Measurements from ENCODE around the gene MON2. TPM values are rescaled to one million over a fixed set of nuclear protein-coding genes. Genes with fewer than 3 reads are reported as not detected.

Gene MON2
- total RNA-seq, 2 experiments from 2014 or later: 29.2 to 29.8 TPM

GRCh38 chr12:62603061-62603810 is 136.6 kb downstream of the MON2 start:
- intact Hi-C loops (cut with micrococcal nuclease): loop anchor here (1.0 to 10.0 kb wide), 5 partner anchors 30 to 1172 kb away; partner anchors contain the start of gene RXYLT1
- CTCF ChIA-PET: interaction anchor here (0.8 to 2.1 kb wide), 11 partner anchors 10 to 197 kb away, joined by 3 to 10 read pairs (median 4); no protein-coding TSS in a partner anchor
- no peaks in the 10 kb centered on the region for H3K9me3 Mint-ChIP-seq
- H3K27ac Mint-ChIP-seq: peak overlapping the region; percentile 99
- no peaks in the 10 kb centered on the region for H3K36me3 Mint-ChIP-seq (ENCODE audit: low read depth)
- DNase-seq: peak; percentile 79
- H3K4me3 Mint-ChIP-seq: peak overlapping the region; percentile 86
- no peaks in the 10 kb centered on the region for H3K27me3 Mint-ChIP-seq (ENCODE audit: low read depth)
- H3K4me1 Mint-ChIP-seq (ENCODE audit: low read depth): peaks cover 35% of the 10 kb centered on the region

GRCh38 chr12:62603811-62604098 is 137.1 kb downstream of the MON2 start:
- peaks cover 35% of the 10 kb centered on the region for H3K4me1 Mint-ChIP-seq (ENCODE audit: low read depth)

DNA sequence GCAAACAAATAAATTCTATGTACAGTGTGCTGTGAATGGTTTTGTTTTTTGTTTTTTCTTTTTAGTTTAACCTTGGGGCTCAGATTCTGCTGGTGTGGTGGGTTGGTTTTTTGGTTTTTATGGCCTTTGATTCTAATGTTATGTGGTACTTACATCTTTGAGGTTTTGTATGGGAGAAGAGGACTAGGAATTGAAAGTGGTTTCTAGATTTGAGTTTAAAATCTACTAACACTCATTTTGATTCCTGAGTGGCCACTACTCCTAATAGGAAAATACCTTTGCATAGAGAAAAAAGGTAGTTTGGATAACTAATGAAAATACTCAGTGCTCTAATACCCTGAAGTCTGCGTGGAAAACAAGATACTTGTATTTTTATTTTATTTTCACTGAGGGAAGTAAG is 137.7 kb downstream of the MON2 start:
- H3K9me3 Mint-ChIP-seq: no peaks in the 10 kb centered on the region
- peak overlapping the region; percentile 99 for H3K27ac Mint-ChIP-seq
- no peak for DNase-seq
- H3K4me1 Mint-ChIP-seq (ENCODE audit: low read depth): peaks cover 35% of the 10 kb centered on the region
- CTCF ChIA-PET: interaction anchor here (0.6 to 2.1 kb wide), 4 partner anchors 11 to 195 kb away, joined by 3 to 9 read pairs (median 6); no protein-coding TSS in a partner anchor
- H3K27me3 Mint-ChIP-seq (ENCODE audit: low read depth): no peaks in the 10 kb centered on the region
- peak overlapping the region; percentile 86 for H3K4me3 Mint-ChIP-seq
- intact Hi-C loops (cut with micrococcal nuclease): loop anchor here (1.0 to 10.0 kb wide), 2 partner anchors 166 to 1170 kb away; partner anchors contain the start of gene RXYLT1
- no peaks in the 10 kb centered on the region for H3K36me3 Mint-ChIP-seq (ENCODE audit: low read depth)

More at GRCh38 chr12:62603811-62604098, 137.1 kb downstream of the MON2 start:
- intact Hi-C loops (cut with micrococcal nuclease): loop anchor here (1.0 to 10.0 kb wide), 6 partner anchors 29 to 1171 kb away; partner anchors contain the start of gene RXYLT1
- Mint-ChIP-seq H3K4me3 (peak overlapping the region; percentile 86), H3K27ac (peak overlapping the region; percentile 99), H3K27me3 (ENCODE audit: low read depth) (no peaks in the 10 kb centered on the region), H3K36me3 (ENCODE audit: low read depth) (no peaks in the 10 kb centered on the region), H3K9me3 (no peaks in the 10 kb centered on the region)
- CTCF ChIA-PET: interaction anchor here (0.9 to 2.1 kb wide), 7 partner anchors 10 to 193 kb away, joined by 3 to 10 read pairs (median 5); no protein-coding TSS in a partner anchor
- no peak for DNase-seq

DNA sequence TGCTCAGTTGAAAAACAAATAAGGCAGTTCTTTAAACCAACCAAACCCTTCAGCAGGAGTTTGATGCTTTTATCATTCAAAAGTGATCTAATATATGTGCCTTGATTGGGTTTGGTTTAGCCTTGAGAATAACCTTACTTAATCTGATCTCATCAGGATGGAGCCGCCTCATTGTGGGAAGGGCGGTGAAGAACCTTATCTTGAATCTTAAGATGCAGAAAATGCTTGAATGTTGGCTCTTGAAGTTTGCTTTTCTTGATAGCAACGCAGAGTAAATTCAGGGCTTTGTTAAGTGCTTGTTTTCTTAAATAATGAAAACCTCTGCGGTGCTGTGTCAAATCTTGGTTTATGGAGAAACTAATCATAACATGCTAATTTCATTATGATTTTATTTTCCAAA is 138.2 kb downstream of the MON2 start:
- no peaks in the 10 kb centered on the region for H3K9me3 Mint-ChIP-seq

GRCh38 chr12:62605981-62606380 is 139.4 kb downstream of the MON2 start:
- CTCF ChIA-PET: interaction anchor here (0.6 to 1.7 kb wide), 9 partner anchors 9 to 208 kb away, joined by 3 to 5 read pairs (median 3); no protein-coding TSS in a partner anchor
- intact Hi-C loops (cut with micrococcal nuclease): loop anchor here (10.0 kb wide), 1 partner anchor 1169 kb away; the partner anchor contains the start of gene RXYLT1
- Mint-ChIP-seq H3K4me3 (no peak overlapping the region), H3K27ac (no peak overlapping the region), H3K4me1 (ENCODE audit: low read depth) (peaks cover 35% of the 10 kb centered on the region), H3K36me3 (ENCODE audit: low read depth) (no peaks in the 10 kb centered on the region), H3K9me3 (no peaks in the 10 kb centered on the region), H3K27me3 (ENCODE audit: low read depth) (no peaks in the 10 kb centered on the region)
- DNase-seq: no peak

More for the DNA sequence above, 138.2 kb downstream of the MON2 start:
- peak overlapping the region; percentile 32 for H3K4me3 Mint-ChIP-seq
- H3K36me3 Mint-ChIP-seq (ENCODE audit: low read depth): no peaks in the 10 kb centered on the region
- CTCF ChIA-PET: interaction anchor here (0.6 to 1.2 kb wide), 4 partner anchors 36 to 194 kb away, joined by 3 to 4 read pairs (median 3); no protein-coding TSS in a partner anchor
- H3K27ac Mint-ChIP-seq: no peak overlapping the region
- peak; percentile 10 for DNase-seq
- no peaks in the 10 kb centered on the region for H3K27me3 Mint-ChIP-seq (ENCODE audit: low read depth)
- peaks cover 35% of the 10 kb centered on the region for H3K4me1 Mint-ChIP-seq (ENCODE audit: low read depth)
- intact Hi-C loops (cut with micrococcal nuclease): loop anchor here (1.0 to 10.0 kb wide), 2 partner anchors 167 to 1170 kb away; partner anchors contain the start of gene RXYLT1

- Mint-ChIP-seq H3K4me1 (ENCODE audit: low read depth) (peaks cover 31% of the 10 kb centered on the region), H3K36me3 (ENCODE audit: low read depth) (no peaks in the 10 kb centered on the region), H3K4me3 (no peak overlapping the region), H3K9me3 (no peaks in the 10 kb centered on the region), H3K27me3 (ENCODE audit: low read depth) (no peaks in the 10 kb centered on the region), H3K27ac (no peak overlapping the region)
- CTCF ChIA-PET: interaction anchor here (0.6 to 1.7 kb wide), 5 partner anchors 8 to 207 kb away, joined by 3 to 5 read pairs (median 3); no protein-coding TSS in a partner anchor
- DNase-seq: no peak
- intact Hi-C loops (cut with micrococcal nuclease): loop anchor here (10.0 kb wide), 1 partner anchor 1168 kb away; the partner anchor contains the start of gene RXYLT1
Measured at GRCh38 chr12:62606654-62607053, 140.0 kb downstream of the MON2 start.

- H3K27me3 Mint-ChIP-seq (ENCODE audit: low read depth): no peaks in the 10 kb centered on the region
- H3K4me1 Mint-ChIP-seq (ENCODE audit: low read depth): peaks cover under 1% of the 10 kb centered on the region
- intact Hi-C loops (cut with micrococcal nuclease): no loop called here
- no peaks in the 10 kb centered on the region for H3K36me3 Mint-ChIP-seq (ENCODE audit: low read depth)
- H3K9me3 Mint-ChIP-seq: no peaks in the 10 kb centered on the region
- no peak overlapping the region for H3K27ac Mint-ChIP-seq
- H3K4me3 Mint-ChIP-seq: no peak overlapping the region
- DNase-seq: no peak
- CTCF ChIA-PET: no interaction called here
Measured at GRCh38 chr12:62613081-62613480, 146.5 kb downstream of the MON2 start.

- intact Hi-C loops (cut with micrococcal nuclease): no loop called here
- CTCF ChIA-PET: interaction anchor here (0.8 to 1.2 kb wide), 3 partner anchors 10 to 66 kb away, joined by 3 to 4 read pairs (median 3); no protein-coding TSS in a partner anchor
- DNase-seq: no peak
- Mint-ChIP-seq H3K4me1 (ENCODE audit: low read depth) (peaks cover 9% of the 10 kb centered on the region), H3K4me3 (no peak overlapping the region), H3K9me3 (no peaks in the 10 kb centered on the region), H3K36me3 (ENCODE audit: low read depth) (no peaks in the 10 kb centered on the region), H3K27ac (no peak overlapping the region), H3K27me3 (ENCODE audit: low read depth) (peaks cover 2% of the 10 kb centered on the region)
Measured at GRCh38 chr12:62618319-62618718, 151.7 kb downstream of the MON2 start.

- H3K36me3 Mint-ChIP-seq (ENCODE audit: low read depth): no peaks in the 10 kb centered on the region
- H3K27ac Mint-ChIP-seq: no peak overlapping the region
- intact Hi-C loops (cut with micrococcal nuclease): no loop called here
- DNase-seq: no peak
- no peak overlapping the region for H3K4me3 Mint-ChIP-seq
- H3K4me1 Mint-ChIP-seq (ENCODE audit: low read depth): peaks cover 9% of the 10 kb centered on the region
- H3K9me3 Mint-ChIP-seq: no peaks in the 10 kb centered on the region
- CTCF ChIA-PET: interaction anchor here (1.0 kb wide), 1 partner anchor 9 kb away, joined by 4 read pairs; no protein-coding TSS in a partner anchor
- peaks cover 2% of the 10 kb centered on the region for H3K27me3 Mint-ChIP-seq (ENCODE audit: low read depth)
Measured at GRCh38 chr12:62618930-62619329, 152.3 kb downstream of the MON2 start.

DNA sequence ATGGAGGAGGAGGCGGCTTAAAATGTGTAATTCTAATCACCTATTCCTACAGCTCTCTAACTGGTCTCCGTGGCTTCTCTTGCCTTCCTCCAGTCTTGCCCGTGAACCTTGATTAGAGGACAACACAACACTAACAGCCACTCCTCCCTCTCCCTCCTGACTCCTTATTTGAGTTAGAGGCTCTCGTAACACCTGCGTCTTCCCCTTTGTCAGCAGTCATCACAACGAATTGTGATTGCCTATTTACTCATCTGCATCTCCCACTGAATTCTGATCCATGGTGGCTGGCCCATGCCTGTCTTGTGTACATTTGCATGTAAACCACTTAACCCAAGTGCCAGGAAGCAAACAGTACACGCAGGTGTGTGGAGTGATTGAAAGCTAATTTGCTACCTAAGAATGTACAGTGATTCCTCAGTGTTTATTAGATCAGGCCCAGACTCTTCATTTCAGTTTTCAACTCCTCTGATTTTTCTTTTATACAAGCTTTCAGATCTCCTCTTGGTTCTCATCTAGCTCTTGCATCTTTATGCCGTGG is 154.5 kb downstream of the MON2 start:
- Mint-ChIP-seq H3K27me3 (ENCODE audit: low read depth) (peaks cover 2% of the 10 kb centered on the region), H3K9me3 (no peaks in the 10 kb centered on the region), H3K4me3 (no peak overlapping the region), H3K36me3 (ENCODE audit: low read depth) (no peaks in the 10 kb centered on the region), H3K27ac (no peak overlapping the region), H3K4me1 (ENCODE audit: low read depth) (peaks cover 9% of the 10 kb centered on the region)
- DNase-seq: no peak
- intact Hi-C loops (cut with micrococcal nuclease): no loop called here
- CTCF ChIA-PET: interaction anchor here (1.0 kb wide), 1 partner anchor 186 kb away, joined by 3 read pairs; no protein-coding TSS in a partner anchor

DNA sequence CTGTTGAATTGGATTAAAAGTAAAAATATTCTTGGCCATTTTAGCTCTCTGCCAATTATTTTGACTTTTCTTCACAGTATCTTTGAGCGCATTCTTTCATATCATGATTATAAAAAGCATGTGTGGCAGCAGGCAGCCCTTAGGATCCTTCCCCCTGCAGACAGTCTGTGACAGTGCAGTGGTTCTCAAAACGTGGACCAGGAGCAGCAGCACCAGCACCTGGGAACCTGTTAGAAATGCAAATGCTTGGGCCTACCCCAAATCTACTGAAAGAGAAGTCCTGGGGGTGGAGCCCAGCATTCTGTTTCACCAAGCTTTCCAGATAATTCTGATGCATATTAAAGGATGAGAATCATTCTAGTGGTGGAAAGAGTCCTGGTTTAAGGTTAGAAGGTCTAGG is 155.6 kb downstream of the MON2 start:
- H3K36me3 Mint-ChIP-seq (ENCODE audit: low read depth): no peaks in the 10 kb centered on the region
- no peak overlapping the region for H3K4me3 Mint-ChIP-seq

DNA sequence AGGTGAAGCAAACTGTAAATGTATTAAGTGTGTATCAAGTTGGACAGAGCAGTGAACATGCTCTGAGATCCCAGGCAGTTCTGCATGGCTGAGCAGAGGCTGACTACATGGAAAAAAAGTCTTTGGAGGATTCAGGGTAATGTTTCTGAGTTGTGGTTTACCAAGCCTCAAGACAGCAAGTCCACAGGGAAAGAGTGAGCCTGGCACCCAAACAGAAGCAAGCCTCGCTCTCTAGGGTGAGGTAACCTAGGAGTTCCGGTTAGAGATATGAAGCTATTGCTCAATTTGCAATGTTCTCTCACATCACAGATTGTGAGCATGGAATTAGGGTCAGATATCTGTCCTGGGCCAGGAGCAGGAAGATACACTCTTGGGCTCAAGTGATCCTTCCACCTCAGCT is 158.6 kb downstream of the MON2 start:
- Mint-ChIP-seq H3K4me3 (no peak overlapping the region), H3K36me3 (ENCODE audit: low read depth) (peaks cover 1% of the 10 kb centered on the region), H3K27me3 (ENCODE audit: low read depth) (peaks cover 24% of the 10 kb centered on the region), H3K4me1 (ENCODE audit: low read depth) (no peaks in the 10 kb centered on the region), H3K9me3 (no peaks in the 10 kb centered on the region), H3K27ac (no peak overlapping the region)
- intact Hi-C loops (cut with micrococcal nuclease): no loop called here
- CTCF ChIA-PET: no interaction called here
- no peak for DNase-seq

More for the DNA sequence above, 155.6 kb downstream of the MON2 start:
- intact Hi-C loops (cut with micrococcal nuclease): no loop called here
- Mint-ChIP-seq H3K27me3 (ENCODE audit: low read depth) (peaks cover 3% of the 10 kb centered on the region), H3K9me3 (no peaks in the 10 kb centered on the region), H3K4me1 (ENCODE audit: low read depth) (peaks cover 9% of the 10 kb centered on the region), H3K27ac (no peak overlapping the region)
- no peak for DNase-seq
- CTCF ChIA-PET: no interaction called here
